Right lobe of liver (tissue), 6 donors: ENCODE measurements around the gene PACS2. TPM values are rescaled to one million over a fixed set of nuclear protein-coding genes. Genes with fewer than 3 reads are reported as not detected.
A peak's percentile ranks its signal among the peaks of the same experiment; 100 is the strongest.

Experiments used
- ATAC-seq, 4 donors: fragments of 200-7000 bp; cut with Tn5 transposase; one replicate each; pipeline ENCODE4 v1.9.1; 2020; ENCODE audit warnings: mild to moderate bottlenecking in 4 of 4, moderate library complexity in 4 of 4
- DNase-seq, 3 donors: peaks; one replicate each; pipeline ENCODE4 v3.0.0-alpha.2; 2020
- H3K27ac ChIP-seq, 3 donors: fragments of 200-600 bp; one replicate each; pipeline ENCODE4 v1.8.0; 2022
- H3K27me3 ChIP-seq, 2 donors: fragments of 200-600 bp; one replicate each; pipeline ENCODE4 v1.8.0; 2022
- H3K36me3 ChIP-seq, 4 donors: fragments of 200-600 bp; sonication (generic) in 1 of 4; one replicate each; pipeline versions ENCODE4 v1.5.1 to v1.8.0; 2017 to 2022; ENCODE audit warnings: control low read depth in 1 of 4
- H3K4me1 ChIP-seq, 4 donors: fragments of 200-600 bp; sonication (generic) in 1 of 4; one replicate each; pipeline versions ENCODE4 v1.5.1 to v1.8.0; 2017 to 2022; ENCODE audit warnings: control low read depth in 1 of 4
- H3K4me3 ChIP-seq, 3 donors: fragments of 200-600 bp; one replicate each; pipeline ENCODE4 v1.8.0; 2022
- H3K9me3 ChIP-seq, 4 donors: fragments of 200-600 bp; sonication (generic) in 1 of 4; one replicate each; pipeline versions ENCODE4 v1.5.1 to v1.8.0; 2017 to 2022; ENCODE audit warnings: control low read depth in 1 of 4
- CTCF ChIP-seq, 4 donors: fragments of 200-600 bp in 3 of 4; fragments of 450-650 bp in 1 of 4; IDR thresholded peaks; one replicate each; pipeline versions ENCODE4 v1.5.1 to v1.8.0; 2016 to 2022; ENCODE audit warnings: antibody characterized with exemption in 4 of 4, mild to moderate bottlenecking in 2 of 4
- POLR2A ChIP-seq: fragments of 450-650 bp; IDR thresholded peaks from one replicate; pipeline ENCODE4 v1.6.1; 2017; ENCODE audit warnings: antibody characterized with exemption, mild to moderate bottlenecking
- WGBS: methylation state at CpG from one replicate; pipeline ENCODE4 v1.1.6; 2018; ENCODE audit warnings: low coverage, low lambda C conversion rate; ENCODE audit not compliant: insufficient coverage; ENCODE audit errors: missing lambda C conversion rate; 5-methylcytosine and 5-hydroxymethylcytosine counted together
- intact Hi-C, 2 donors: fragments of 100-400 bp; cut with DNase I; formaldehyde crosslinking; loops; one replicate each; pipeline versions ENCODE4 v1.11.2 to v1.14.1; 2022
- total RNA-seq, 6 experiments: library from RNA; depleted of rRNA in 2 of 6; stranded (reverse); fragments of >200 nt in 2 of 6; fragmentation: NEBNext Ultra II Directional in 3 of 6; extraction: Animal tissue kit (Norgen Biotek cat#: 25700) in 3 of 6; gene quantifications; one replicate each; pipeline versions ENCODE4 v1.1.0 to v1.2.4, GENCODE V29; 2016 to 2023
- donor health status: DM: no; HTN: yes; CAD: no.
- donor health status: DM: no; HTN: no; CAD: no.
- donor health status: DM: no; HTN: no; CAD: no.
- donor health status: DM: no; HTN: yes; CAD: no.
- donor health status: DM: no; HTN: yes; CAD: no.

PACS2 gene
- total RNA-seq, 6 experiments from 2014 or later = 19.8 to 26.7 (median 21.5) TPM

- Histone ChIP-seq H3K4me1 (no peaks in the 10 kb centered on the region), H3K27ac (no peak overlapping the region), H3K9me3 (no peaks in the 10 kb centered on the region), H3K36me3 (no peaks in the 10 kb centered on the region), H3K4me3 (no peak overlapping the region), H3K27me3 (no peaks in the 10 kb centered on the region)
- ATAC-seq = peak in 1 of 4 donors; percentile 21
- no peak for DNase-seq
- no peak for TF ChIP-seq POLR2A
- TF ChIP-seq CTCF (IDR thresholded peaks at IDR 0.05) = no peak
- WGBS = 42% methylated on average over 8 of the region's 13 CpGs
- intact Hi-C loops = no loop called here
These were observed 31.6 kb downstream of the PACS2 start for GRCh38 chr14:105346200-105346533.

- Histone ChIP-seq H3K4me1 (peaks cover 0 to 5% (median 3%) of the 10 kb centered on the region in 4 donors), H3K27ac (no peak overlapping the region), H3K36me3 (no peaks in the 10 kb centered on the region), H3K27me3 (no peaks in the 10 kb centered on the region), H3K4me3 (no peak overlapping the region), H3K9me3 (no peaks in the 10 kb centered on the region)
- no peak for ATAC-seq
- 73% methylated on average over 10 of the region's 18 CpGs for WGBS
- intact Hi-C loops = no loop called here
- DNase-seq = no peak
- TF ChIP-seq CTCF (IDR thresholded peaks at IDR 0.05) = no peak
- TF ChIP-seq POLR2A = no peak
These were observed 32.5 kb downstream of the PACS2 start for GRCh38 chr14:105346876-105347586.

- Histone ChIP-seq H3K4me3 (no peak overlapping the region), H3K4me1 (peaks cover 0 to 6% (median 3%) of the 10 kb centered on the region in 4 donors), H3K27ac (no peak overlapping the region), H3K36me3 (no peaks in the 10 kb centered on the region), H3K27me3 (no peaks in the 10 kb centered on the region), H3K9me3 (no peaks in the 10 kb centered on the region)
- ATAC-seq (no peak), DNase-seq (no peak)
- 75% methylated on average over 4 of the region's 8 CpGs for WGBS
- TF ChIP-seq CTCF (IDR thresholded peaks at IDR 0.05) (no peak), POLR2A (no peak)
- intact Hi-C loops = no loop called here
These were observed 33.0 kb downstream of the PACS2 start for GRCh38 chr14:105347587-105347968.

- DNase-seq (no peak), ATAC-seq (no peak)
- H3K36me3 ChIP-seq = no peaks in the 10 kb centered on the region
- intact Hi-C loops = no loop called here
- H3K4me1 ChIP-seq = peaks cover 0 to 6% (median 3%) of the 10 kb centered on the region in 4 donors
- H3K4me3 ChIP-seq = no peak overlapping the region
- no peak overlapping the region for H3K27ac ChIP-seq
- WGBS = no CpG with 5 or more reads among the region's 26 CpGs
- H3K9me3 ChIP-seq = no peaks in the 10 kb centered on the region
- no peaks in the 10 kb centered on the region for H3K27me3 ChIP-seq
- TF ChIP-seq POLR2A (no peak), CTCF (IDR thresholded peaks at IDR 0.05) (no peak)
These were observed 33.8 kb downstream of the PACS2 start for GRCh38 chr14:105348169-105348944.
